Stomach smooth muscle (tissue), 2 donors: Measurements from ENCODE around the gene HOXD3.

Experiments used
- H3K27ac ChIP-seq: one replicate; pipeline ENCODE4 v1.7.0; 2013; ENCODE audit warnings: mild to moderate bottlenecking, low read length, inconsistent platforms
- H3K27me3 ChIP-seq, 2 donors: one replicate each; pipeline ENCODE4 v1.7.0; 2013; ENCODE audit warnings: low read length in 2 of 2; ENCODE audit not compliant: insufficient read depth in 2 of 2, control insufficient read depth in 1 of 2
- H3K36me3 ChIP-seq, 2 donors: one replicate each; pipeline ENCODE4 v1.7.0; 2013; ENCODE audit warnings: low read length in 2 of 2; ENCODE audit not compliant: control insufficient read depth in 2 of 2, insufficient read depth in 2 of 2
- H3K4me1 ChIP-seq: one replicate; pipeline ENCODE4 v1.7.0; 2013; ENCODE audit warnings: low read length; ENCODE audit not compliant: control insufficient read depth, insufficient read depth
- H3K4me3 ChIP-seq, 2 donors: one replicate each; pipeline ENCODE4 v1.7.0; 2013; ENCODE audit warnings: low read length in 2 of 2
- H3K9ac ChIP-seq, 2 donors: one replicate each; pipeline ENCODE4 v1.7.0; 2013; ENCODE audit warnings: low read length in 2 of 2, mild to moderate bottlenecking in 1 of 2
- H3K9me3 ChIP-seq, 2 donors: one replicate each; pipeline ENCODE4 v1.7.0; 2013; ENCODE audit warnings: low read length in 2 of 2; ENCODE audit not compliant: control insufficient read depth in 2 of 2
- donor health status: healthy.
- donor health status: Pancreatic carcinoma.

Gene HOXD3

DNA sequence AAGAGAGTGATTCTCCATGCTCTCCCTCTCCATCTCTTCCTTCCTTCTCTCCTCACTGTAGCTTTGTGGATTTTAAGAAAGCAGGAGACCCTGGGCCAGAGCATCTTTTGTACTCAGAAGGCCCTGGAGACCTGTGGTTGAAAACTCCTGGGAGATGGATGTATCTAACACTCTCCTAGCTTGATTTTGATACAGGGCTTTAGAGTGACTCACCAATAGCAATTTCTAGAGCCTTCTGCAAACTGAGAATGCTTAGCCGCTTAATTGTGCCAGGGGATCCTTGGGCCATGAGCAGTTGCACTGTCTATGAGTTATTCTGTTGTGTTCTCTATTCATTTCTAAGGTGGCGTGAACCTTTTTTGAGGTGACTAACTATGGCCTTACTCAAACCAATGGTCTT is 49.0 kb downstream of the HOXD3 start:
- no peak overlapping the region for H3K9ac ChIP-seq
- peaks cover 3 to 4% of the 10 kb centered on the region in 2 donors for H3K27me3 ChIP-seq
- peaks cover 0 to 7% of the 10 kb centered on the region in 2 donors for H3K9me3 ChIP-seq
- no peak overlapping the region for H3K27ac ChIP-seq
- no peaks in the 10 kb centered on the region for H3K36me3 ChIP-seq
- H3K4me1 ChIP-seq = no peaks in the 10 kb centered on the region
- H3K4me3 ChIP-seq = no peak overlapping the region

DNA sequence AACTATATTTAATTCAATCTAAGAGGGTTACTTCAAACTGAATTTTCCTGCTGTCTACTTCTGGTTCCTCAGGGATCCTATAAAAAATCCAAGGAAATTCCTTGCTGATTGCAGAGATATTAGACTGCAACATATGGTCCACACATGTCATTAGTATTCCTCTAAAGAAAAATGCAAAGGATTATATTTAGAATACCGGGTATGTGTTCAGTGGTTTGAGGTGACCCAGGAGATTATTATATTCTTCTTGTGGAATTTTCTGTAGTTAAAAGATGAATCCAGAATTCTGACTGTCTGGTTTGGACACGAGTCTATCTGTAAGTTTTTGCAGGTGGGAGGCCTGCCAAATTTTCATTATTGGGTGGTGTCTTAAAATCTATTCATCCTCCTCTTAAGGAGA is 49.6 kb downstream of the HOXD3 start:
- Histone ChIP-seq H3K27ac (no peak overlapping the region), H3K36me3 (no peaks in the 10 kb centered on the region)

DNA sequence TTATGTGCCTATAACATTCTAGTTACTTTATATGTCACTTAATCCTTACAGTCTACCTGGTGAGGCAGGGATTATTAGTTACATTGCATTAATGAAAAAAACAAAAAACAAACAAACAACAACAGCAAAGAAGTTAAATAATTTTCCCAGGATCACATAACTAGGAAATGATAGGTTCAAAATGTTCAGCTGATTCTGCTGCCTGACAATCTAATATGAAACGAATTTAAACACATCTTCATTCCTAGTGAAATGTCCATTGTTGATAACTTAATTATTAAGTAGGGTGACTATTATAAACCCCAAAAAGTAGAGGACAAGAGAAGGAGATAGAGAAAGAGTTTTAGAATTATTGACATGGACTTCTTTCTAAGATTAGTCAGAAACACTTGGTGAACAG is 54.0 kb downstream of the HOXD3 start:
- Histone ChIP-seq H3K9me3 (no peaks in the 10 kb centered on the region), H3K27me3 (no peaks in the 10 kb centered on the region), H3K4me3 (no peak overlapping the region), H3K36me3 (no peaks in the 10 kb centered on the region), H3K9ac (no peak overlapping the region), H3K4me1 (no peaks in the 10 kb centered on the region), H3K27ac (no peak overlapping the region)

More for the DNA sequence above, 49.6 kb downstream of the HOXD3 start:
- Histone ChIP-seq H3K9me3 (peaks cover 0 to 7% of the 10 kb centered on the region in 2 donors), H3K4me3 (no peak overlapping the region), H3K9ac (no peak overlapping the region), H3K4me1 (no peaks in the 10 kb centered on the region), H3K27me3 (peaks cover 3 to 4% of the 10 kb centered on the region in 2 donors)

DNA sequence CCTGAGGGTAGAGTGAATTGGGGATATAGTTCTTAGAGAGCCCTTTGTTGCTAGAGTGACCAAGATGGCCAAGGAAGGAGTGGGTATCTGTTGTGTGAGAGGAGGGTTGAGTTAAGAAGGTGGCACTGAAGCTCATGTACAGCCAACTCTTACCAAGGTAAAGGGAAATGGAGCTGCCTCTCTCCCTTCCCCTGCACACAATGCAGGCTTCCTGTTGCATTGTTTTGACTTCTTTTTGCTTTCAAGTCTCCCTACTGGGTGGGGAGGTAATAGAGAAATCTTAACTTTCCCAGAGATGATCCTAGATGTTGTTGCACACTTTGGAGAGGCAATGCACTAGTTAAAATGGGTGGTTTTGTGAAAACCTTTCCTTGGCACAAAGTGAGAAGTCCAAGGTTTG is 55.2 kb downstream of the HOXD3 start:
- no peaks in the 10 kb centered on the region for H3K36me3 ChIP-seq
- H3K27me3 ChIP-seq = no peaks in the 10 kb centered on the region
- H3K27ac ChIP-seq = no peak overlapping the region
- H3K9ac ChIP-seq = no peak overlapping the region
- no peaks in the 10 kb centered on the region for H3K9me3 ChIP-seq
- H3K4me3 ChIP-seq = no peak overlapping the region
- H3K4me1 ChIP-seq = no peaks in the 10 kb centered on the region

DNA sequence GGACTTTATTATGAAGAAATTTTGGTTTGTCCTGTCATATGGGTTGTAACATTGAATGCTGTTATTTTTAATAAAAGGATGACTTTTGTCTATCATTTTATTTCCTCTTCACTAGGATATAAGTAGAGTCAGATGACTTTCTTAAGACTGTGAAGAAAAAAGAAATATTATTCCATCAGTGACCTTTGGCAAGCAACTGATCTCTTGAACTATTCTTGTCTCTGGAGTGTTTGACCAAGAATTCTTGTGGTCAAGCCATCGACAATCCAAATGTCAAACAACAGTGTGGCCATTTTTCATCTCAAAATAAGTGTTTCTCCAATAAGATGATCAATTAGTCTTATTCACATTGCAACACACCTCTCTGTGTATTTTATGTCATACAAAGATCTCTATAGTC is 56.3 kb downstream of the HOXD3 start:
- Histone ChIP-seq H3K9ac (no peak overlapping the region), H3K27ac (no peak overlapping the region), H3K36me3 (no peaks in the 10 kb centered on the region), H3K9me3 (no peaks in the 10 kb centered on the region), H3K27me3 (no peaks in the 10 kb centered on the region), H3K4me3 (no peak overlapping the region), H3K4me1 (no peaks in the 10 kb centered on the region)
